ENCODE data around the gene PTPRC. TPM values are rescaled to one million over a fixed set of nuclear protein-coding genes. Genes with fewer than 3 reads are reported as not detected.

The PTPRC gene
- total RNA-seq, 1 experiment from 2014 or later = not detected

- Histone ChIP-seq H3K9me3 (ENCODE audit: low read depth, low read length, poor library complexity, severe bottlenecking) (no peaks in the 10 kb centered on the region), H3K4me1 (ENCODE audit: insufficient read depth, low read length, poor library complexity, severe bottlenecking) (no peaks in the 10 kb centered on the region), H3K4me3 (ENCODE audit: low read depth, low read length, poor library complexity, severe bottlenecking) (no peak overlapping the region), H3K27ac (ENCODE audit: low read depth, low read length, poor library complexity, severe bottlenecking) (no peak overlapping the region), H3K36me3 (ENCODE audit: insufficient read depth, low read length, poor library complexity, severe bottlenecking) (no peaks in the 10 kb centered on the region), H3K27me3 (replicated peaks; ENCODE audit: insufficient read depth, low read depth, low read length, poor library complexity) (no peaks in the 10 kb centered on the region)
- DNase-seq (ENCODE audit: low spot score) = no peak
- no peak for TF ChIP-seq CTCF (conservative IDR thresholded peaks at IDR 0.05; ENCODE audit: low read depth, low read length)
- no peak for TF ChIP-seq EZH2 (IDR thresholded peaks at IDR 0.05; ENCODE audit: borderline replicate concordance, low read depth, low read length, poor library complexity, severe bottlenecking)
- POLR2A ChIA-PET (ENCODE audit: low non-redundant PET) = no interaction called here
- CTCF ChIA-PET = no interaction called here
- intact Hi-C loops (cut with micrococcal nuclease; ENCODE audit: unreplicated experiment) = no loop called here
- no TSS peak for BruUV-seq (replicated peaks)
Observed at GRCh38 chr1:198701766-198702539, 63.1 kb downstream of the PTPRC start.

- H3K36me3 ChIP-seq (ENCODE audit: insufficient read depth, low read length, poor library complexity, severe bottlenecking) = no peaks in the 10 kb centered on the region
- H3K9me3 ChIP-seq (ENCODE audit: low read depth, low read length, poor library complexity, severe bottlenecking) = no peaks in the 10 kb centered on the region
- no peak overlapping the region for H3K27ac ChIP-seq (ENCODE audit: low read depth, low read length, poor library complexity, severe bottlenecking)
- no TSS peak for BruUV-seq (replicated peaks)
- no peaks in the 10 kb centered on the region for H3K4me1 ChIP-seq (ENCODE audit: insufficient read depth, low read length, poor library complexity, severe bottlenecking)
- CTCF ChIA-PET = no interaction called here
- POLR2A ChIA-PET (ENCODE audit: low non-redundant PET) = no interaction called here
- no peak overlapping the region for H3K4me3 ChIP-seq (ENCODE audit: low read depth, low read length, poor library complexity, severe bottlenecking)
- intact Hi-C loops (cut with micrococcal nuclease; ENCODE audit: unreplicated experiment) = no loop called here
- TF ChIP-seq CTCF (conservative IDR thresholded peaks at IDR 0.05; ENCODE audit: low read depth, low read length) (no peak), EZH2 (IDR thresholded peaks at IDR 0.05; ENCODE audit: borderline replicate concordance, low read depth, low read length, poor library complexity, severe bottlenecking) (no peak)
- no peak for DNase-seq (ENCODE audit: low spot score)
- H3K27me3 ChIP-seq (replicated peaks; ENCODE audit: insufficient read depth, low read depth, low read length, poor library complexity) = no peaks in the 10 kb centered on the region
Observed at GRCh38 chr1:198708761-198709525, 70.1 kb downstream of the PTPRC start.

- intact Hi-C loops (cut with micrococcal nuclease; ENCODE audit: unreplicated experiment) = no loop called here
- TF ChIP-seq CTCF (conservative IDR thresholded peaks at IDR 0.05; ENCODE audit: low read depth, low read length) (no peak), EZH2 (IDR thresholded peaks at IDR 0.05; ENCODE audit: borderline replicate concordance, low read depth, low read length, poor library complexity, severe bottlenecking) (no peak)
- no peak overlapping the region for H3K27ac ChIP-seq (ENCODE audit: low read depth, low read length, poor library complexity, severe bottlenecking)
- no peaks in the 10 kb centered on the region for H3K4me1 ChIP-seq (ENCODE audit: insufficient read depth, low read length, poor library complexity, severe bottlenecking)
- no peaks in the 10 kb centered on the region for H3K9me3 ChIP-seq (ENCODE audit: low read depth, low read length, poor library complexity, severe bottlenecking)
- no peak overlapping the region for H3K4me3 ChIP-seq (ENCODE audit: low read depth, low read length, poor library complexity, severe bottlenecking)
- ChIA-PET POLR2A (ENCODE audit: low non-redundant PET) (interaction anchor here (0.6 kb wide), 1 partner anchor 218 kb away, joined by 3 read pairs; no protein-coding TSS in a partner anchor), CTCF (no interaction called here)
- no peaks in the 10 kb centered on the region for H3K27me3 ChIP-seq (replicated peaks; ENCODE audit: insufficient read depth, low read depth, low read length, poor library complexity)
- no TSS peak for BruUV-seq (replicated peaks)
- H3K36me3 ChIP-seq (ENCODE audit: insufficient read depth, low read length, poor library complexity, severe bottlenecking) = no peaks in the 10 kb centered on the region
- DNase-seq (ENCODE audit: low spot score) = no peak
Observed at GRCh38 chr1:198711837-198712236, 73.0 kb downstream of the PTPRC start.

All from A673 (cell line).